Keratinocyte (primary cell): Measurements from ENCODE around the gene KAT8. TPM values are rescaled to one million over a fixed set of nuclear protein-coding genes. Genes with fewer than 3 reads are reported as not detected.

Source experiments
- DNase-seq: peaks from one replicate; pipeline ENCODE4 v3.0.0-alpha.2; 2011; ENCODE audit warnings: low read depth, missing footprints, low spot score
- FAIRE-seq: peaks from 2 replicates; lab custom pipeline; 2011; peaks lifted over from hg19 to GRCh38; lab: Jason Lieb, UNC
- H2AFZ ChIP-seq: 2 replicates; pipeline ENCODE4 v1.6.0; 2012; ENCODE audit warnings: low read length, control low read depth, inconsistent platforms; ENCODE audit not compliant: control insufficient read depth
- H3K27ac ChIP-seq: 2 replicates; pipeline ENCODE4 v1.5.1; 2011; ENCODE audit warnings: low read length; ENCODE audit not compliant: control insufficient read depth, insufficient read depth
- H3K27me3 ChIP-seq: 3 replicates; pipeline ENCODE4 v1.6.0; 2011; ENCODE audit warnings: low read length; ENCODE audit not compliant: control insufficient read depth, insufficient read depth; ENCODE audit errors: extremely low read depth
- H3K36me3 ChIP-seq, 2 experiments: 2 replicates in 1 of 2; 3 replicates in 1 of 2; pipeline ENCODE4 v1.5.1; 2011; ENCODE audit warnings: low read length in 2 of 2, mild to moderate bottlenecking in 1 of 2; ENCODE audit not compliant: control insufficient read depth in 2 of 2, insufficient read depth in 2 of 2; ENCODE audit errors: extremely low read depth in 1 of 2
- H3K4me1 ChIP-seq: 3 replicates; pipeline ENCODE4 v1.5.1; 2011; ENCODE audit warnings: low read length; ENCODE audit not compliant: control insufficient read depth, insufficient read depth; ENCODE audit errors: extremely low read depth
- H3K4me2 ChIP-seq: 3 replicates; pipeline ENCODE4 v1.6.0; 2011; ENCODE audit warnings: low read depth, low read length; ENCODE audit not compliant: control insufficient read depth, insufficient read depth; ENCODE audit errors: extremely low read depth
- H3K4me3 ChIP-seq, 3 experiments: fragments of 200-600 bp in 1 of 3; sonication (generic) in 1 of 3; 2 replicates in 2 of 3; 3 replicates in 1 of 3; pipeline ENCODE4 v1.5.1; 2011 to 2016; ENCODE audit warnings: low read length in 3 of 3, mild to moderate bottlenecking in 3 of 3, control low read depth in 2 of 3, inconsistent platforms in 1 of 3, low read depth in 1 of 3, mixed read lengths in 1 of 3, mixed run types in 1 of 3, moderate library complexity in 1 of 3; ENCODE audit not compliant: control insufficient read depth in 2 of 3, insufficient read depth in 2 of 3; ENCODE audit errors: extremely low read depth in 1 of 3
- H3K79me2 ChIP-seq: 2 replicates; pipeline ENCODE4 v1.6.0; 2012; ENCODE audit warnings: low read length; ENCODE audit not compliant: control insufficient read depth, insufficient read depth
- H3K9ac ChIP-seq: 3 replicates; pipeline ENCODE4 v1.6.0; 2011; ENCODE audit warnings: low read length; ENCODE audit not compliant: control insufficient read depth, insufficient read depth; ENCODE audit errors: extremely low read depth
- H3K9me1 ChIP-seq: 3 replicates; pipeline ENCODE4 v1.6.0; 2011; ENCODE audit warnings: low read length; ENCODE audit not compliant: control insufficient read depth, insufficient read depth; ENCODE audit errors: extremely low read depth
- H3K9me3 ChIP-seq: 2 replicates; pipeline ENCODE4 v1.5.1; 2012; ENCODE audit warnings: low read depth, low read length; ENCODE audit not compliant: control insufficient read depth
- H4K20me1 ChIP-seq: 3 replicates; pipeline ENCODE4 v1.6.0; 2011; ENCODE audit warnings: low read length; ENCODE audit not compliant: control insufficient read depth, insufficient read depth; ENCODE audit errors: extremely low read depth
- CTCF ChIP-seq, 3 experiments: IDR thresholded peaks in 1 of 3; conservative IDR thresholded peaks in 1 of 3; optimal IDR thresholded peaks in 1 of 3; 2 replicates in 2 of 3; 3 replicates in 1 of 3; pipeline versions ENCODE3 to v1.5.1; 2011; ENCODE audit warnings: low read length in 3 of 3, mild to moderate bottlenecking in 3 of 3, moderate library complexity in 2 of 3, control low read depth in 1 of 3, inconsistent platforms in 1 of 3; ENCODE audit not compliant: insufficient read depth in 2 of 3; ENCODE audit errors: extremely low read depth in 1 of 3
- EZH2 ChIP-seq: IDR thresholded peaks from one replicate; pipeline ENCODE4 v1.6.1; 2012; ENCODE audit warnings: inconsistent platforms, mild to moderate bottlenecking, low read length, moderate library complexity
- dilution Hi-C: fragments of 300-500 bp; cut with MboI; formaldehyde crosslinking; loops from one replicate; pipeline ENCODE4 v1.7.0; 2020; ENCODE audit warnings: low sequenced_read_pairs; ENCODE audit not compliant: extremely low pct_ligation_motif_present
- polyA plus RNA-seq, 5 experiments: library from polyadenylated mRNA; depleted of rRNA in 3 of 5; stranded (reverse) in 3 of 5; stranded (forward) in 1 of 5; unstranded in 1 of 5; fragments of >200 nt; gene quantifications; 1 replicate in 1 of 5; 2 replicates in 3 of 5; 3 replicates in 1 of 5; pipeline versions ENCODE4 v1.2.1 to v1.2.3, GENCODE V29; 2011 to 2012; ENCODE audit warnings: missing spikeins in 2 of 5, low read depth in 1 of 5, low replicate concordance in 1 of 5

Gene KAT8
- polyA plus RNA-seq, 1 donor (not counting 4 experiments of a cell fraction or from before 2014, with no cell fraction given) = 26.4 TPM

- peaks cover 28% of the 10 kb centered on the region for H3K79me2 ChIP-seq
- no peak overlapping the region for H3K4me2 ChIP-seq
- no peak overlapping the region for H3K9ac ChIP-seq
Measured at GRCh38 chr16:31090540-31090939, 26.9 kb upstream of the KAT8 start.

GRCh38 chr16:31092330-31092729 is 25.1 kb upstream of the KAT8 start:
- Histone ChIP-seq H3K9me1 (no peaks in the 10 kb centered on the region), H3K4me2 (no peak overlapping the region), H3K27me3 (no peaks in the 10 kb centered on the region), H4K20me1 (no peaks in the 10 kb centered on the region), H3K36me3 (peaks cover 7 to 8% of the 10 kb centered on the region in 2 experiments), H3K4me3 (no peak overlapping the region), H3K9ac (no peak overlapping the region), H3K9me3 (no peaks in the 10 kb centered on the region), H3K79me2 (peaks cover 28% of the 10 kb centered on the region), H3K27ac (no peak overlapping the region), H2AFZ (no peak overlapping the region), H3K4me1 (peaks cover 9% of the 10 kb centered on the region)
- no peak for DNase-seq
- FAIRE-seq = no peak
- TF ChIP-seq EZH2 = no peak
- no peak for TF ChIP-seq CTCF (optimal IDR thresholded peaks at IDR 0.05 in 1 of 3, IDR thresholded peaks at IDR 0.05 in 1 of 3, conservative IDR thresholded peaks at IDR 0.05 in 1 of 3; ENCODE audit: extremely low read depth in 1 of 3, insufficient read depth in 2 of 3, low read length in 3 of 3)
- dilution Hi-C loops = no loop called here

More at GRCh38 chr16:31090540-31090939, 26.9 kb upstream of the KAT8 start:
- no peaks in the 10 kb centered on the region for H3K9me3 ChIP-seq
- peaks cover 12% of the 10 kb centered on the region for H3K4me1 ChIP-seq
- no peak for FAIRE-seq
- dilution Hi-C loops = no loop called here
- no peak for DNase-seq
- H3K27me3 ChIP-seq = no peaks in the 10 kb centered on the region
- H3K4me3 ChIP-seq = no peak overlapping the region
- no peak overlapping the region for H2AFZ ChIP-seq
- H4K20me1 ChIP-seq = no peaks in the 10 kb centered on the region
- H3K27ac ChIP-seq = no peak overlapping the region
- H3K36me3 ChIP-seq = peaks cover 7 to 10% of the 10 kb centered on the region in 2 experiments
- TF ChIP-seq CTCF (optimal IDR thresholded peaks at IDR 0.05 in 1 of 3, IDR thresholded peaks at IDR 0.05 in 1 of 3, conservative IDR thresholded peaks at IDR 0.05 in 1 of 3; ENCODE audit: extremely low read depth in 1 of 3, insufficient read depth in 2 of 3, low read length in 3 of 3) (no peak), EZH2 (no peak)
- no peaks in the 10 kb centered on the region for H3K9me1 ChIP-seq
